Measurements from ENCODE around the gene FMNL2.

GRCh38 chr2:152353364-152353763 lies 18.4 kb downstream of the FMNL2 start:
- TF ChIP-seq, protein P1, sequence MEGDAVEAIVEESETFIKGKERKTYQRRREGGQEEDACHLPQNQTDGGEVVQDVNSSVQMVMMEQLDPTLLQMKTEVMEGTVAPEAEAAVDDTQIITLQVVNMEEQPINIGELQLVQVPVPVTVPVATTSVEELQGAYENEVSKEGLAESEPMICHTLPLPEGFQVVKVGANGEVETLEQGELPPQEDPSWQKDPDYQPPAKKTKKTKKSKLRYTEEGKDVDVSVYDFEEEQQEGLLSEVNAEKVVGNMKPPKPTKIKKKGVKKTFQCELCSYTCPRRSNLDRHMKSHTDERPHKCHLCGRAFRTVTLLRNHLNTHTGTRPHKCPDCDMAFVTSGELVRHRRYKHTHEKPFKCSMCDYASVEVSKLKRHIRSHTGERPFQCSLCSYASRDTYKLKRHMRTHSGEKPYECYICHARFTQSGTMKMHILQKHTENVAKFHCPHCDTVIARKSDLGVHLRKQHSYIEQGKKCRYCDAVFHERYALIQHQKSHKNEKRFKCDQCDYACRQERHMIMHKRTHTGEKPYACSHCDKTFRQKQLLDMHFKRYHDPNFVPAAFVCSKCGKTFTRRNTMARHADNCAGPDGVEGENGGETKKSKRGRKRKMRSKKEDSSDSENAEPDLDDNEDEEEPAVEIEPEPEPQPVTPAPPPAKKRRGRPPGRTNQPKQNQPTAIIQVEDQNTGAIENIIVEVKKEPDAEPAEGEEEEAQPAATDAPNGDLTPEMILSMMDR (IDR thresholded peaks at IDR 0.05; ENCODE audit: poor library complexity, severe bottlenecking), result no peak
- TF ChIP-seq RAD21 (conservative IDR thresholded peaks at IDR 0.05) (no peak), MXI1 (conservative IDR thresholded peaks at IDR 0.05; ENCODE audit: poor library complexity, severe bottlenecking) (no peak), POLR2AphosphoS5 (IDR thresholded peaks at IDR 0.05) (no peak), EP300 (conservative IDR thresholded peaks at IDR 0.05; ENCODE audit: poor library complexity, severe bottlenecking) (no peak)
